Measurements from ENCODE around the gene EPS15. TPM values are rescaled to one million over a fixed set of nuclear protein-coding genes. Genes with fewer than 3 reads are reported as not detected.

The EPS15 gene
- polyA plus RNA-seq, 3 donors: 41.1 to 44.9 (median 41.6) TPM

- DNase-seq (ENCODE audit: low read depth in 3 of 3, low spot score in 2 of 3): peak in 2 of 3 donors; percentile 40 to 47
These were observed 194.6 kb downstream of the EPS15 start for GRCh38 chr1:51324251-51325010.

DNA sequence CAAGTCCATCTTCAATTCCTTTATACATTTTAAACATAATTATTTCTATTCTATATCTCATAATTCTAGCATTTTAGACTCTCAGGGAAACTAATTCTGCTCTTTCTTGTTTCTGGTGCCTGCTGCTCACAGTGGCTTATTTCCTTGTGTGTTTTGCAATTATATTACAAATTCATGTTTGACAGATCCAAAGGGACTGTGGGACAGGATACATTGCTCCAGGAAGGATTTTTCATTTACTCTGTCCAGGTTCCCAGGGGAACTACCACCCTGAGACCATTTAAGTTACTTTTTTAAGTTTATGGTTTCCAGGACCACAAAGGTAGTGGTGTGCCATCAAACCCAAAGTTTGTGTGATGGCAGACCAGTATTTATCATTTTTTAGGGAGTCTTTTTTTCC lies 195.3 kb downstream of the EPS15 start:
- DNase-seq (ENCODE audit: low read depth in 3 of 3, low spot score in 2 of 3): no peak

DNA sequence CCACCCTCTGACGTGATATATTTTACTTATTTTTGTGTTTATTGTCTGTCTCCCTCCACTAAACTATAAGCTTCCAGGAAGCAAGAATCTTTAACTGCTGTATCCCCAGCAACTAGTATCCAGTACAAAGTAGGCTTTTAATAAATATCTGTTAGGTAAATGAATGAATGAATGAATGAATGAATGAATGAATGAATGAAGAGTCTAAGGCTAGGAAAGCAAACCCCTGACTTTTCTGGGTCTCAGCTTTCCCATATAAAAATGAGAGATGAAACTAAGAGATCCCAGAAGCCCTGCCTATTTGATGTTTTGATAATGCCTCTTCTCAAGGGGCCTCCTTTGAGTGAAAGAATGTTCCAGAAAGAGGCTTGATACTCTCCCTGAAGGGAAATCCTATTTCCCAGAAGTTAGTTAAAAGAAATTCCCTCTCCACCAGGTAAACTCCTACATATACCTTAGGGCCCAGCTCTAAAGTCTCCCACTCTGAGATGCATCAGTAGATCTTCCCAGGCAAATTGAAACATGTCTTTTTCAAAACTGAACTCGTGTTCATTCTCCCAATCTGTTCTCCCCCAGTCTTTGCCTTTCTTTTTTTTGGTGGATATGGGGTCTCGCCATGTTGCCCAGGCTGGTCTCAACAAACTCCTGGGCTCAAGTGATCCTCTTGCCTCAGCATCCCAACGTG lies 196.5 kb downstream of the EPS15 start:
- no peak for DNase-seq (ENCODE audit: low read depth in 3 of 3, low spot score in 2 of 3)

DNA sequence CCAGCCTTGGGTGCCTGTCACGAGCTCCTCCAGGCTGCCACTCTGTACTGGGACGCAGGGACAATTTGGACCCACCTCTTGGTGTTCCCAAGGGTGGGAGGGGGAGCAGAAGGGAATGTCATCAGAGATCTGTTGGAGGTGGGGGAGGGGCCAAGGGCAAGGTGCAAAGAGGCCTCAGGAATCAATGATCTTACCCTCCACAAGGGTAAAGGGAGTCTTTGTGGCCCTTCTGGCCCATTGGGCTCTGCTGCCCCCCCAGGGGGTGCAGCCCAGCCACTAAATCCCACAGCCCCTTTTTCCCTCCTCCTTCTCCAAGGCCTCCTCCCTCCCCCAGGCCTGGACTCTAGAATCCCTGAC lies 197.2 kb downstream of the EPS15 start:
- no peak for DNase-seq (ENCODE audit: low read depth in 3 of 3, low spot score in 2 of 3)

DNA sequence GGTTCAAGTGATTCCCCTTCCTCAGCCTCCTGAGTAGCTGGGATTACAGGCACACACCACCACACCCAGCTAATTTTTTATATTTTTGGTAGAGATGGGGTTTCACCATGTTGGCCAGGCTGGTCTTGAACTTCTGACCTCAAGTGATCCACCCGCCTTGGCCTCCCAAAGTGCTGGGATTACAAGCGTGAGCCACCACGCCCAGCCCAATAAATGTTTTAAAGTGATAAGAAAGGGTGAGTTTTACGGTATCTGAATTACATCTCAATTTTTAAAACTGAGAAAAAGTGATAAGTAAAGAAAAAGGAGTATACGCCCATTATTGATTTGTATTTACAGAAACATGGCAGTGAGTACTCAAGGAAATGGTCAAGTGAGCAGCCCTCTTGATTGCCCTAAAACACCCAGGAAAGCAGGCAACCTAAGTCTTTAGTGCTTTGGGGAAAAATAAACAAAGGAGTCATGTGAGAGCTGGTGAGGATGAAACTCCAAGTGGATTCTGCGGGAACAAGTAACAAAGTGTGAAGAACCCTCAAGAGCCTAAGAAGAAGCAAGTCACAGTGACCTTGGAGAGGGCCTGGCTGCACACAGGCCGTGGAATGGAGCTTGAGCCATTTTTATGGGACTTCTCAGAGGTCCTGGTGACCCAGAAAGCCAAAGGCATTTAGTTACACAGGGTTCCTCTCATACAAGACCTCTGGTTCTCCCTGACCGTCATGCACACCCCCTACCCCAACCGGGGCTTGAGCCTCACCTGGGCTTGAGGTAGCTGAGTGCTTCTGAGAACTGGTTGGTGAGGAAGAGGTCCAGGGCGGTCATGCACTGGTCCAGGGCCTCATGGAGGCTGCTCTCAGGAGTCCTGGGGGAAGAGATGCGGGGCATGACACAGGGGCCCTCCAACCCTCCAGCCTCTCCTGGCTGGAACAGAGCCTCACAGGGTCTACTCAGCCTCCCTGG lies 197.8 kb downstream of the EPS15 start:
- no peak for DNase-seq (ENCODE audit: low read depth in 3 of 3, low spot score in 2 of 3)

GRCh38 chr1:51317798-51318197 lies 201.3 kb downstream of the EPS15 start:
- DNase-seq (ENCODE audit: low read depth in 3 of 3, low spot score in 2 of 3): no peak

DNA sequence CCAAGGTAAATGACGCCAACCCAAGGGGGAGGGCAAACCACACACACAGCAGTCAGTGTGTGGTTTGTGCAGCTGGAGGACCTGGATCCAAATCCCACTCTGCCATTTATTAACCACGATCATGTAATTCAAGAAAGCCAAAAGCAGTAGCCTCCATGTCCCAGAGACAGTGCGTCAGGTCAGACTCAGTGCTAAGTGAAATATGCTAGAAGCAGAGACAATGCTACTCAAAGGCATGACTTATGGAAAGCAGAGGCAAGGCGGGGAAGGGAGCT lies 202.3 kb downstream of the EPS15 start:
- DNase-seq (ENCODE audit: low read depth in 3 of 3, low spot score in 2 of 3): no peak

DNA sequence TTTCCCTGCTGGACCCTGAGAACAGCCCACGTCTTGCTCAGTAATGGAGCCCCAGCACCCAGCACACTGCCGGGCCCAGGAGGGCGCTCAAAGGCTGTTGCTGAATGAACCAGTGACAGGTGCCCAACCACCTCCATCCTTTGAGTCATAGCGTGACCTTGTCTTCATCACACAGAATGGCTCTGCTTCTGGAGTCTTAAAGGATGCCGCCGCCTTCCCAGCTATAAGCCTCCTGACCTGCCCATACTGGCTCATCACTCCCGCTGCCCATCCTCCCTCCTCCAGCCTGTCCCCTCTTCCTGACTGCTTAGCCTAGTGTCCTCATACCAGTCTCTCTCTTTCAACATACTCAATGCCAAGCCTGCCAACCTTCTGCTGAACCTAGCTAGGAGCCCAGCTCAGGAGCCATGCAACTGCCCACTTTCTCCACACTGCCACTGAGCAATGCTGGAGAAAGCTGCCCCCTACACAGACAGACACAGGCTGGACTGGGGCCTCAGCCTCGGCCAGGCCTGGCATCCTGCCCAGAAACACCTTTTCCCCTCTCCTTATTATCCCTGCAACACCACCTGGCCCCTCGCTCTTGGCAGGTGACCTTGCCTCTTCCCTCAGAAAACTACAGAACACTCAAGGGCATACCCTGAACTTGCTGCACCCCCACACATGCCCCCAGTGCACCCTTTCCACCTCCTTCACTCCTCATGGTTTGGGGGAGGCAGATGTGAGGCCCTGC lies 202.8 kb downstream of the EPS15 start:
- no peak for DNase-seq (ENCODE audit: low read depth in 3 of 3, low spot score in 2 of 3)

- no peak for DNase-seq (ENCODE audit: low read depth in 3 of 3, low spot score in 2 of 3)
These were observed 204.1 kb downstream of the EPS15 start for GRCh38 chr1:51314974-51315373.

- no peak for DNase-seq (ENCODE audit: low read depth in 3 of 3, low spot score in 2 of 3)
These were observed 204.9 kb downstream of the EPS15 start for GRCh38 chr1:51313961-51314777.

DNA sequence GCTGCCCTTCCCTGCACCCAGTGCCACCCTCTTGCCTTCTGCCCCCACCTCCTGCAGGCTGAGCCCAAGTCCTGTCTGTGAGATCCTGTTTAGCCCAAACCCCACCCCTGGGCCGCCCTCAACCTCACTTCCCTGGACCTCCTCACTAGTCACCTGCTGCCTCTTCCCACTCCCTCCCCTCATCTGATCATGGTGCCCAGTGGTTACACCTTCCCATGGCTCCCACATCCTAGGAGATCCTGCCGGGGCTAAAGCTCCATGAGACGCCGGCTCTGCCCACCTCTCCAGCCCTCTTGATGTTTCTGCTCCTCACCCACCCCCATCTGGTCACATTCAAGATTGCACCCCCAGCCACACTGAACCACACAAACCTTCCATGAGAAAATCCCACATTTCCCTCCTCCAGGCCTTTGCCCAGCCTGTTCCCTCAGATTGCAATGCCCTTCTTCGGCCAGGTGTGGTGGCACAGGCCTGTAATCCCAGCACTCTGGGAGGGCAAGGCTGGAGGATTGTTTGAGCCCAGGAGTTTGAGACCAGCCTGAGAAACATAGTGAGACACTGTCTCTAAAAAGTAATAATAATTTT lies 205.7 kb downstream of the EPS15 start:
- DNase-seq (ENCODE audit: low read depth in 3 of 3, low spot score in 2 of 3): no peak

DNA sequence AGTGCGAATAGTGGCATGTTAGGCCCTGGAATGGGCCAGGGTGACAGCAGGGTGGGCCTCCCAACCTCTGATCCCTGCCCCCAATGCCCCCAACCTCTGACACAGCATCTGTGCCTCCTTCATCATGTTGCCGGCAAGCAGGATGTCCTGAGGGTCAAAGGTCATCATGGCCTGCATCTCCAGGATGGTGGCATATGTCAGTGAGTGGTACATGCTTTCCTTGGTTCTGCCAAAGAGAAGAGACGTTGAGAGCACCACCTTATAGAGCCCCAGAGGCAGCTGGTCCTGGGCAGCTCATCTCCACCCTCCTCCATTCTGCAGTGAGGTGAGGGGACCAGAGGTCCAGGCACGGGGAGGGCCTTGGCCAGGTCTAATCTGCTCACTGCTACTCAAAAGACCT lies 206.3 kb downstream of the EPS15 start:
- no peak for DNase-seq (ENCODE audit: low read depth in 3 of 3, low spot score in 2 of 3)

DNA sequence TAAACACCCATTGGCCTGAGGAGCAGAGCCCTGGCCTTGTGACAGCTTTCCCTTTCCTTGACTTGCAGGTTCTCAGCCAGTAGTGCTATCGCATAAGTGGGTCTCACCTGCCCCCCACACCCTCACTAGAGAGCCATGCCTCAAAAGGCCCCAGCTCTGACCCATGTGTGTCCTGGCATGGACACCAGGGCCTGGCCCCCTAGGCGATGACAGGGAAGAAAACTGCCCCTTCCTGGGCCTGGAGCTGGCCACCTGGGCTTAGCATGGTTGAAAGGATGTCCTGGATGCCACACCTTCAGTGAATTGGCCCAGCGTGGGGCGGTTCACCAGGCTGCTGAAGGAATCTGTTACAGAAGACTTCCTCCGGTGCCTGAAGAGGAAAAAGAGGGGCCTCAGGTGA lies 207.2 kb downstream of the EPS15 start:
- DNase-seq (ENCODE audit: low read depth in 3 of 3, low spot score in 2 of 3): no peak

GRCh38 chr1:51310871-51311613 lies 208.0 kb downstream of the EPS15 start:
- no peak for DNase-seq (ENCODE audit: low read depth in 3 of 3, low spot score in 2 of 3)

GRCh38 chr1:51309291-51309690 lies 209.8 kb downstream of the EPS15 start:
- no peak for DNase-seq (ENCODE audit: low read depth in 3 of 3, low spot score in 2 of 3)

- DNase-seq (ENCODE audit: low read depth in 3 of 3, low spot score in 2 of 3): no peak
These were observed 210.4 kb downstream of the EPS15 start for GRCh38 chr1:51308636-51309035.

DNA sequence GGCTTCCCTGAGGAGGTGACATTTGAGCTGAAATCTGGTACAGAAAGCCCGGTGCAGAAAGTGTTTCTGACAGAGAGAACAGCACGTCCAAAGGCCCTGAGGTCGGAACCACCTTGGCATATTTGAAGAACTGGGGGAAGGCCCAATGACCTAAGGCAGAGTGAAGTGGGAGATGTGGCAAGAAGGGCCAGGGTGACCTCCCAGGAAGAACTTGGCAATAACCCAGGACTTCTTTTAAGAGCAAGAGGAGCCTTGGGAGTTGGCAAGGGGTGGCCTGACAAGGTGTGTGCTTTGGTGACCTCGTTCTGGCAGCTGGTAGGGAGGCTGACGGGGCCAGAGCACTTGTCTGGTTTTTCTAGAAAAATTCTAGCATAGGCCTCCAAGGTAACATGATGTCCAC lies 212.1 kb downstream of the EPS15 start:
- no peak for DNase-seq (ENCODE audit: low read depth in 3 of 3, low spot score in 2 of 3)

DNA sequence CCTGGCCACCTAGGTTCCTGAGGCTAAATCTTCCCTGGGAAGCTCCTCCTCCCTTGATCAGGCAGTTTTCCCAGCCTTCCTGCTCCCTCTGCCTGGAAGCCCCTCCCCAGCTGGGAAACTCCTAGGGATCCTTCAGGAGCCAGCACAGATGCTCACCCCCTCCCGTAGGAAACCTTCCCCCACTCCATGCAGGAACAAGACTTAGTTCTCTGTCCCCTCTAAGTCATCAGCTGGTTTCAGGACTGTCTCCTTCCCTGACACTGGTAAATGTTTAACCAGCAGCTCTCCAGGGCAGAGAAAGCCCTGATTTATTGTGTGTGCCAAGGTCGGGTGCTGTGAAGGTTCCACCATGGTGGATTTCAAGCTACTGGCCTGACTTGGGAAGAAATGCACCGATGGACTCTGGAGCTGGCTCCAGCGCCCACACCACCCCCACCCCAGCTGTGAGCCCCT lies 213.7 kb downstream of the EPS15 start:
- DNase-seq (ENCODE audit: low read depth in 3 of 3, low spot score in 2 of 3): no peak

GRCh38 chr1:51304360-51304759 lies 214.7 kb downstream of the EPS15 start:
- no peak for DNase-seq (ENCODE audit: low read depth in 3 of 3, low spot score in 2 of 3)
